Activated naive CD8-positive, alpha-beta T cell treated with anti-CD3 and anti-CD28 coated beads, Interleukin-2, amount 50 U/mL, for 24 hours (primary cell): ENCODE results near the gene MED15.
"Not testable (repeated sequence)": the region's sequence is repeated elsewhere in the genome, so short reads cannot be mapped to it uniquely, and the experiment has no call there.

Source experiments
- ATAC-seq: fragments of 150-1000 bp; cut with Tn5 transposase; one replicate; pipeline ENCODE4 v1.10.0; 2021
- DNase-seq: peaks from one replicate; pipeline ENCODE4 v3.0.0; 2021
- H3K27ac Mint-ChIP-seq: one replicate; pipeline ENCODE4 v1.8.0; 2021; ENCODE audit warnings: mild to moderate bottlenecking, mixed read lengths
- H3K27me3 Mint-ChIP-seq: one replicate; pipeline ENCODE4 v1.8.0; 2021; ENCODE audit warnings: mixed read lengths
- H3K36me3 Mint-ChIP-seq: one replicate; pipeline ENCODE4 v1.8.0; 2021; ENCODE audit warnings: low read depth, mixed read lengths
- H3K4me1 Mint-ChIP-seq: one replicate; pipeline ENCODE4 v1.8.0; 2021; ENCODE audit warnings: mixed read lengths
- H3K4me3 Mint-ChIP-seq: one replicate; pipeline ENCODE4 v1.8.0; 2021; ENCODE audit warnings: mild to moderate bottlenecking, moderate library complexity, mixed read lengths
- H3K9me3 Mint-ChIP-seq: one replicate; pipeline ENCODE4 v1.8.0; 2021; ENCODE audit warnings: mixed read lengths

The MED15 gene, protein sequence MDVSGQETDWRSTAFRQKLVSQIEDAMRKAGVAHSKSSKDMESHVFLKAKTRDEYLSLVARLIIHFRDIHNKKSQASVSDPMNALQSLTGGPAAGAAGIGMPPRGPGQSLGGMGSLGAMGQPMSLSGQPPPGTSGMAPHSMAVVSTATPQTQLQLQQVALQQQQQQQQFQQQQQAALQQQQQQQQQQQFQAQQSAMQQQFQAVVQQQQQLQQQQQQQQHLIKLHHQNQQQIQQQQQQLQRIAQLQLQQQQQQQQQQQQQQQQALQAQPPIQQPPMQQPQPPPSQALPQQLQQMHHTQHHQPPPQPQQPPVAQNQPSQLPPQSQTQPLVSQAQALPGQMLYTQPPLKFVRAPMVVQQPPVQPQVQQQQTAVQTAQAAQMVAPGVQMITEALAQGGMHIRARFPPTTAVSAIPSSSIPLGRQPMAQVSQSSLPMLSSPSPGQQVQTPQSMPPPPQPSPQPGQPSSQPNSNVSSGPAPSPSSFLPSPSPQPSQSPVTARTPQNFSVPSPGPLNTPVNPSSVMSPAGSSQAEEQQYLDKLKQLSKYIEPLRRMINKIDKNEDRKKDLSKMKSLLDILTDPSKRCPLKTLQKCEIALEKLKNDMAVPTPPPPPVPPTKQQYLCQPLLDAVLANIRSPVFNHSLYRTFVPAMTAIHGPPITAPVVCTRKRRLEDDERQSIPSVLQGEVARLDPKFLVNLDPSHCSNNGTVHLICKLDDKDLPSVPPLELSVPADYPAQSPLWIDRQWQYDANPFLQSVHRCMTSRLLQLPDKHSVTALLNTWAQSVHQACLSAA

DNA sequence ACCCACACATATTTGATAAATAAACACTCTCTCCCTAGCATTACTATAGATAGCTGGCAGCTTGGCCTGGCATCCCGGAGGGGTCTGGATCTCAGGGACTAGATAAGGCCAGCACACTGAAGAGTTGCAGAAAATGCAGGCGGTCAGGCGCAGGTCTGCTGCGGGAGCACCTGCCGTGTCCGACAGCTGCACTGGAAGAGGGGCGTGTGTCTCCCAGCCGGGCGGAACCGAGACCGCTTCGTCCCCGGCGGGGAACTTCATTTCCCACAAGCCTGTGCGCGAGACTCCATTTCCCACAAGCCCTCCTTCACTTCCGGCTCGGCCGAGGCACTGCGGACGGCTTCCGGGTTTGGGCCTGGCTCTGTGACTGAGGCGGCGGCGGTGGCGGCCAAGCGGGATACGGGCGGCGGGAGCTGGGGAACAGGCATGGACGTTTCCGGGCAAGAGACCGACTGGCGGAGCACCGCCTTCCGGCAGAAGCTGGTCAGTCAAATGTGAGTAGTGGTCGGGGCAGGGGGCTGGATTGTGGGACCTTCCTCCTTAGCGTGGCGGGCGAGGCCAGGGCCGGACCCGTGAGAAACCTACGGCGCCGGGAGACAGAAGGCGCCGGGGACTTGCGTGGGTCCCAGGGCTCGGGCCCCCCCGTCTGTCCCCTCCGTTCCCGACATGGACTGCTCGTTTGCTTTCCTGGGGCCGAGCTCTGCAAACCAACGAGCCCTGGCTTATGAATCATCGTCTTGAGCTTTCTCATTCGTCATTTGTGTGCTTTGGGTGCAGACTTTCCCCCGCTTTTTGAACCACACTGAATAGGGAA lies at the start of gene MED15:
MED15 (plus strand) TSS at position 358 of the 814 bp plus-strand sequence; CDS start at position 427, 69 bp downstream.
- Mint-ChIP-seq H3K9me3 (no peaks in the 10 kb centered on the region), H3K27ac (peak within 1 kb of the TSS; percentile 99), H3K27me3 (no peaks in the 10 kb centered on the region), H3K4me1 (peaks cover 53% of the 10 kb centered on the region), H3K36me3 (peaks cover 22% of the 10 kb centered on the region), H3K4me3 (peak within 1 kb of the TSS; percentile 100)
- ATAC-seq (peak; percentile 90), DNase-seq (peak; percentile 90)

DNA sequence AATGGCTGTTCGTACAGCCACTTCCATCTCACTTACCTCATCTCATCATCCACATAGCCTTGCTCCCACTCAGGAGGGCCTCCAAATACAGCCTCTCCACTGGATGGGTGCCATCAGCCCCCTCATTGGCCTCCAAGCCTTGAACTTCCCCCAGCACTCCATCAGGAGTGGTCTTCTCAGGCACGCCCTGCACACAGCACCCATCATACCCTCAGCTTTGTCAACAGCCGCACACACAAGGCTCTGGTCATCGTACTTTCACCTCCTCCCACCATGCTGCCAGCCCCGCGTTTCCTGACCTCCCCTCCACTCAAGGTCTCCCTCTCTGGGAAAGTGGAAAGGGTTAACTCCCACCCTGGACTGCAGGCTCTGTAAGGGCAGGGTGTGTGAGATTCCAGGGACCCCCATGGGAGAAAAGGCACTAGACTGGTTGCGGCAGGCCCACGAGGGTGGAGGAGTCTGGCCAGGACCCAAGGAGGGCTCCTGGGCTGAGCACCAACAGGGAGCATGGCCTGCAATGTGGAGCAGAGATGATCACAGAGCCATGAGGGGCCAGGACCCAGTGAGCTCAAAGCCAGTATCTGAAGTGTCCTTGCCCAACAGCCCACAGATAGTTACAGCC lies 48.8 kb upstream of the MED15 start:
- Mint-ChIP-seq H3K27me3 (no peaks in the 10 kb centered on the region), H3K4me1 (peaks cover 30% of the 10 kb centered on the region), H3K36me3 (peaks cover 4% of the 10 kb centered on the region), H3K27ac (no peak overlapping the region), H3K9me3 (no peaks in the 10 kb centered on the region), H3K4me3 (no peak overlapping the region)
- DNase-seq = no peak
- ATAC-seq = no peak

DNA sequence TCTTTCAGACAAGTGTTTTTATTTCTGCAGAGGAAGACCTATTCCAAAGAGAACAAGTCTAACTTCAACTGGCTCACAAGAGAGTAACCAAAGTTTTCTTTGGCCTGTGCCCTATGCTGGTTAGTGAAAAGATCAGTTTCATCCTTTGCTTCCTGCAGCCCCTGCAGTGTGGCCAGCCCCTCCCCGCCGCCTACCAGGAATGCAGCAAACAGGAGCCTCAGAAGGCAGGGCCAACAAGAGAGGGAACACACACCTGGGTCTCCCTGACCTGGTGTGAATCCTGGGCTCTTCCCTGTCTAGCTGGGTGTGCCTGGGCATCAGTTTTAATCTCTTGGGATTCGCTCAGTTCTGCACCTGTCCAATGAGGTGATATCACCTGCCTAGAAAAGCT lies 48.3 kb upstream of the MED15 start:
- no peak for ATAC-seq
- DNase-seq = no peak
- Mint-ChIP-seq H3K9me3 (no peaks in the 10 kb centered on the region), H3K4me1 (peaks cover 35% of the 10 kb centered on the region), H3K4me3 (no peak overlapping the region), H3K27ac (no peak overlapping the region), H3K36me3 (peaks cover 4% of the 10 kb centered on the region), H3K27me3 (no peaks in the 10 kb centered on the region)

DNA sequence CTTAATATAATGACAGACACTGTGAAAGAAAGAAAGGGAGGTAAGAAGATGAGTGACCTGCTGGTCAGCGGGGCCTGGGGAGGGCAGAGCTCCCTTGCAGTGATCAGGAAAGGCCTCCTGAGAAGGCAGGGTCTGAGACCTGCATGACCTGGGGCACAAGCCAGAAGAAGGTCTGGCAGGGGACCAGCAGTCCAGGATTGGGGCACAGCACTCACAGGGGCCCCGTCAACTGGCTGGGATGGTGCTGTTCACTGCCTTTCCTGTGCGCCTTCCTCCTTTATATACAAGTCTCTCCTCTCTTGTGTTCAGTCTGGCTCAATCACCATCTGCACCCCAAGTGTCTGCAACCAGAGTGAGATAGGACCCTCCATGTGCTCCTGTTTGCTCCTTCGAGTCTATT lies 47.5 kb upstream of the MED15 start:
- H3K27me3 Mint-ChIP-seq = no peaks in the 10 kb centered on the region
- ATAC-seq (no peak), DNase-seq (no peak)
- H3K9me3 Mint-ChIP-seq = no peaks in the 10 kb centered on the region
- H3K27ac Mint-ChIP-seq = no peak overlapping the region
- H3K36me3 Mint-ChIP-seq = peaks cover 6% of the 10 kb centered on the region
- H3K4me3 Mint-ChIP-seq = no peak overlapping the region
- H3K4me1 Mint-ChIP-seq = peaks cover 42% of the 10 kb centered on the region

DNA sequence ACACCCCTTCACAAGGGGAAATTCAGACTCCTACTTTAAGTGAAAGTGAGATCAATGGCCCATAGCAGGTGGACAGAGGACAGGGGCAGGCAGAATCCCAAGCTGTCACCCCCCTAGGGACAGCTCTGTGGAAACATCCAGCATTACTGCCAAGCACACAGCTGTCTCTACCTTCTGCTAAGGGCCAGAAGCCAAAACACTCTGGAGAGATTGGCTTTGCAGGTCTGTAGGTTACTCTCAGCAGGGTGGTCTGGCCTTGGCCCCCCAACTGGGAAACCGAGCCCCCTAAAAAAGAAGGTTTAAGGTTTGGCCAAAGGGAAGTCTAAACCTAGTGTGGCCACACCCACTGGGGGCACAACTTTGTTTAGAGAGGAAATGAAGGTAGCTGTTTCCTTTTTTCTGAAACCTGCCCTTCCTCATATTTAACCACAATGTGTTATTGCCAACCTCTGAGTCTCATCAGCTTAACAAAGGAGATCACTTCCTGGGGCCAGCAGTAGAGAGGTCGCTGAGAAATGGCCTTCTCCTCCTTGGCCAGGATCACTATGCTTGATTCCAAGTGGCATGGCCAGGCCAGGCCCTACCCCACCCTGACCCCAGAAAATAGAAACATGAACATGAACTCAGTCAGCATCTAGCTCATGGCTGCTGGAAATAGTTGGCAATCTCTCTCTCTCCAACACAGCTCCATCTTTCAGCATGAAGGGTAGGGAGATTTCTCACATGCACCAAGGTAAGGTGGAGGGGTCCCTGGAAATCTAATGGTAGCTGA lies 43.9 kb upstream of the MED15 start:
- ATAC-seq = peak; percentile 27
- Mint-ChIP-seq H3K4me3 (peak overlapping the region; percentile 20), H3K4me1 (peaks cover 42% of the 10 kb centered on the region), H3K9me3 (no peaks in the 10 kb centered on the region), H3K36me3 (peaks cover 2% of the 10 kb centered on the region), H3K27me3 (no peaks in the 10 kb centered on the region), H3K27ac (peak overlapping the region; percentile 93)
- peak; percentile 21 for DNase-seq

DNA sequence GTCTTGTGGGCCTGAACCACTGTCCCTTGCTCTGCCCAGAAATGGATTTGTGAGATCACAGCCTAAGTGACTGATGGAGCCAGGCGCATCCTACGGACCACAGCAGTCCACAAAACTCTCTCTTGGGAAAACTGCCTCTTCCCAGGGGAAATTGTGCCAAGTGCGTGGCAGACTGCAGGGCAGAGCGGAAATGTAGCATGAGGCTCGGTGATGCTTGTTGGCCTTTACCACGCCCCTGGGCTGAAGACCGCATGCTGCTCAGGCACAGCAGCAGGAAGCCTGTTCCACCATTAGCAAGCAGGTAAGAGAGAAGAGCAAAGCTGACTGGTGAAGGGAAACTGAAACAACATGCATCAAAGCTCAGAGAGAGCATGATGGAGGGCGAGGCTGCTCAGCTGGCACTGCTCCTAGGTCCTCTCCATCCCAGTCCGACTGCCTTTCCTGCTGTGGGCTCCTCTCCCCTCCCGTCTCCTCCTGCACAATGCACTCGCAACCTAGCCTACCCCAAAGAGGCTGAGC lies 43.3 kb upstream of the MED15 start:
- peak overlapping the region; percentile 93 for H3K27ac Mint-ChIP-seq
- H3K27me3 Mint-ChIP-seq = no peaks in the 10 kb centered on the region
- DNase-seq (peak; percentile 49), ATAC-seq (peak; percentile 88)
- H3K4me3 Mint-ChIP-seq = peak overlapping the region; percentile 20
- H3K4me1 Mint-ChIP-seq = peaks cover 47% of the 10 kb centered on the region
- no peaks in the 10 kb centered on the region for H3K9me3 Mint-ChIP-seq
- peaks cover 2% of the 10 kb centered on the region for H3K36me3 Mint-ChIP-seq

DNA sequence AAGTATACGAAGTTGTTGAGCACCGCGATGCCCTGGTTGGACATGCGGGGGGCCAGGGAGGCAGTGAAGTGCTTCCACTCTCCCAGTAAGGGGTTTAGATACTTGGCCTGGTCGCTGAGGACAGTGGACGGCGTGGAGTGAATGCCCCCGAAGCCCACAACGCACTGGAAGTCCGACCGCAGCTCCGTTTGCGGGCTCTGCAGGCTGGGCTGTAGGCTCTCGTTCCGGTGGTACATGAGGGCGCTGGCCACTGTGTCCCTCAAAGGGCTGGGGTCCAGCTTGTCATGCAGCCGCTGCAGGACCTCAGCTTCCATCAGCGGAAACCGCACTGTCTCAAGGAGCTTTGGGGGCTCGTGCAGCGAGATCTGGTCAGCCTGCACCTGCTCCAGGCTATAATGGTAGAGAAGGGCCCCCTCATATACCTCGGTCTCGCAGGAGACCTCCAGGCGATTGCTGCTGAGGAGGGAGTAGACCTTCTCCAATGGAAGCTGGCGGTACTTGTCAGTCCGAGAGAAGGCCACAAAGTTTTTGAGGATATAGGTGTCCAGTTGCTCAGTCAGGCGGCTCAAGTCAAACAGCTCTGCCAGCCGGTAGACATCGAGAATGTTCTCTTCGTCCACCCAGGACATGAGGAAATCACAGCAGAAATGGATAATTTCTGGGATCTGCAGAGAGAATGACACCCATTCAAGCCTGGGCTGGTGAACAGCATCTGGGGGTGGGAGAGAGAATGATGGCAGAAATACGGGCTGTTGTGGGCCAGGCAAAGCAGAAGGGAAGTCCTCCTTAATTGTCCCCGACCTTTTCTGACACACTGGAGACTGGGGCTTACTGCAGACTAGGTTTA lies 42.3 kb upstream of the MED15 start:
- DNase-seq (no peak), ATAC-seq (no peak)
- Mint-ChIP-seq H3K27me3 (no peaks in the 10 kb centered on the region), H3K4me1 (peaks cover 49% of the 10 kb centered on the region), H3K4me3 (no peak overlapping the region), H3K36me3 (peaks cover 2% of the 10 kb centered on the region), H3K9me3 (no peaks in the 10 kb centered on the region), H3K27ac (no peak overlapping the region)

DNA sequence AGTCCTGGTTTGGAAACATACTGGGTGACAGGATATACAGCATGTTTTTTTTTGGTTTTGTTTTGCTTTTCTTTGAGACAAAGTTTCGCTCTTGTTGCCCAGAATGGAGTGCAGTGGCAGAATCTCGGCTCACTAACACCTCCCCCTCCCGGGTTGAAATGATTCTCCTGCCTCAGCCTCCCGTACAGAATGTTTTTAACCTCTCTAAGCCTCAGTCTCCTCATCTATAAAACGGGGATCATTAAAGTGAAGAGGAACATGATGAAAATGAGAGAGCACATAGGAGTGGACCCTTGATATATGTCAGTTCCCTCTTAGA lies 41.7 kb upstream of the MED15 start:
- peaks cover 5% of the 10 kb centered on the region for H3K36me3 Mint-ChIP-seq
- ATAC-seq (no peak), DNase-seq (no peak)
- H3K27ac Mint-ChIP-seq = no peak overlapping the region
- no peaks in the 10 kb centered on the region for H3K27me3 Mint-ChIP-seq
- peaks cover 51% of the 10 kb centered on the region for H3K4me1 Mint-ChIP-seq
- H3K9me3 Mint-ChIP-seq = no peaks in the 10 kb centered on the region
- no peak overlapping the region for H3K4me3 Mint-ChIP-seq

DNA sequence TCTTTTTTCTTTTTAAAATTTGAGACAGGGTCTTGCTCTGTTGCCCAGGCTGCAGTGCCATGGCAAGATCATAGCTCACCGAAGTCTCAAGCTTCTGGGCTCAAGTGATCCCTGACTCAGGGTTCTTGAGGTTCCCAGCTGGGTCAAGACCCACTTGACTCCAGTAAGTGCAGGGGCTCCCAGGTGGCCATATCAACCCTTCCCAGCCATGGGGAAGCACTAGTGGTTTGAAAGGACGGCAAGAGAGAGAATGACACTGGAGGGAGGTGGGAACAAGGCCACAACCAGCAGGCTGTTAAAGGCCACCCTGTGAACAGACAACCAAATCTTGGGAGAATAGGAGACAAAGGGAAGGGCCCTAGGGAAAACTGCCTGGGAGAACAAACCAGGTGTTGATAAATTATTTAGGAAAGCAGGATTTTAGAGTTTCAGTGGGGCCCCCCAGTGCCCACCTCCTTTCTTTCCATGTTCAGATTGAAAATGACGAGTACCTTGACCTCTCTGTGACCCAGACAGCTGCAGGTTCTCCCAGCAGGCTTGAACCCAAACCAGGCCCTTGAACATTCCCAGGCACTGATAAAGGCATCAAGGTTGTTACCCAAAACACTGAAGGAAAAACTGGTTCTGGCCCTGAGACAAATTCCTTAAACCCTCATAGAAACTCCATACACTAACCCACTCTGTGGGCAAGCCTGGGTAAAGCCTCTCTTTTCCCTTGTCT lies 40.6 kb upstream of the MED15 start:
- H3K4me3 Mint-ChIP-seq = no peak overlapping the region
- H3K4me1 Mint-ChIP-seq = peaks cover 51% of the 10 kb centered on the region

DNA sequence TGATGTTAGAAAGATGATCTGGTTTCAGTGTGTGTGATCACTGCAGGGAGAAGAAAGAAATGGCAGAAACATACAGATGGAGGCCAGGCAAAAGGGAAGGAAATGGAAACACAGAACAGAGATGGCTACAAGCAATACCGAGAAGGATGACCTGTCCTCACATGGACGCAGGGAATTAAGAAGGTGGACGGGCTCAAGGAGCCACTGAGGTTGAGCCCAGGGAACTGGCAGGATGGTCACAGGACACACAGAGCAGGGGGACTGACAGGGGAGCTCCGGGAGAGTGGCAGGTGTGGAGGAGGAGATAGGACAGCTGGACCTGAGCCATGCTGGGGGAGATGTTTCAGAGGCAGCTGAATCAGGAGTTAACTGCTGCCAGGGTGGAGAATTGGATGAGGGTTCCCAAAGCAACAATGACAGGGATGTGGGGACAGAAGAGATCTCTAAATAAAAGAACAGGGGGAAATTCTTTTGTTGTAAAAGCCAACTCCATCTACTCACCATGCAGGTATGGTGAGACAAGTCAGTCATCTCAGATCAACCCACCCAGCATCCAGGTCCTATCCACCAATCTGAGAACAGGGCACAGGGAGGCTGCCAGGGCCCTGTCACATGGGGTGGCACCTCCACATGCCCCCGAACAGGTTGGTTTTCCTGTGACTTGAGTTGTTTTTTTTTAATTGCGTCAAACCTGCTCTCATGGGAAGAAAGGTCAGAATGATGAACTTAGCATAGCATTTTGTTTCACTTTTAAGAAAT lies 38.1 kb upstream of the MED15 start:
- Mint-ChIP-seq H3K9me3 (no peaks in the 10 kb centered on the region), H3K27ac (peak overlapping the region; percentile 37), H3K4me3 (no peak overlapping the region), H3K36me3 (peaks cover 11% of the 10 kb centered on the region), H3K4me1 (peaks cover 41% of the 10 kb centered on the region), H3K27me3 (no peaks in the 10 kb centered on the region)
- DNase-seq (no peak), ATAC-seq (peak; percentile 51)

More for the DNA sequence above, 40.6 kb upstream of the MED15 start:
- Mint-ChIP-seq H3K36me3 (peaks cover 11% of the 10 kb centered on the region), H3K9me3 (no peaks in the 10 kb centered on the region), H3K27me3 (no peaks in the 10 kb centered on the region), H3K27ac (no peak overlapping the region)
- DNase-seq (no peak), ATAC-seq (no peak)

DNA sequence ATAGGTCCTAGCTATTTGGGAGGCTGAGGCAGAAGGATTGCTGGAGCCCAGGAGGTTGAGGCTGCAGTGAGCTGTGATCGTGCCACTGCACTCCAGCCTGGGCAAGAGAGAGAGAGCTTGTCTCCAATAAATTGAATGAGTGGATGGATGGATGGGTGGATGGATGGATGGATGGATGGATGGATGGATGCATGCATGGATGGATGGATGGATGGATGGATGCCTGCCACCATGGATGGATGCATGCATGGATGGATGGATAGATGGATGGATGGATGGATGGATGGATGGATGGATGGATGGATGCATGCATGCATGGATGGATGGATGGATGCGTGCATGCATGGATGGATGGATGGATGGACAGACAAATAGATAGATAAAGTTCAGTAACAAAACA lies 36.9 kb upstream of the MED15 start:
- not testable (repeated sequence) for H3K27ac Mint-ChIP-seq, ATAC-seq, H3K4me3 Mint-ChIP-seq, H3K36me3 Mint-ChIP-seq, DNase-seq, H3K9me3 Mint-ChIP-seq, H3K27me3 Mint-ChIP-seq
- peaks cover 41% of the 10 kb centered on the region for H3K4me1 Mint-ChIP-seq
